ENCODE results near the gene ADAM12.

The ADAM12 gene

GRCh38 chr10:126315494-126316177 lies 72.6 kb downstream of the ADAM12 start:
- Histone ChIP-seq H3K27me3 (ENCODE audit: insufficient read depth, low read length, poor library complexity, severe bottlenecking) (no peaks in the 10 kb centered on the region), H2AFZ (ENCODE audit: low read length) (no peak overlapping the region), H3F3A (ENCODE audit: low read depth) (no peaks in the 10 kb centered on the region), H3K9ac (ENCODE audit: low read depth, low read length, poor library complexity, severe bottlenecking) (no peak overlapping the region), H3K79me2 (ENCODE audit: insufficient read depth, low read length) (no peaks in the 10 kb centered on the region), H4K20me1 (ENCODE audit: insufficient read depth, low read length, poor library complexity, severe bottlenecking) (no peaks in the 10 kb centered on the region), H3K9me2 (replicated peaks; ENCODE audit: low read depth, low read length) (no peaks in the 10 kb centered on the region), H3K36me3 (ENCODE audit: insufficient read depth, low read length) (no peaks in the 10 kb centered on the region), H3K9me3 (ENCODE audit: insufficient read depth, low read depth, low read length) (no peaks in the 10 kb centered on the region; the same call in 1 of the 2 replicates), H3K4me2 (ENCODE audit: low read depth, low read length, poor library complexity, severe bottlenecking) (no peak overlapping the region), H3K4me3 (ENCODE audit: low read length, poor library complexity, severe bottlenecking) (no peak overlapping the region), H3K4me1 (ENCODE audit: insufficient read depth, low read length, poor library complexity, severe bottlenecking) (no peaks in the 10 kb centered on the region)
- TF ChIP-seq CTCF (conservative IDR thresholded peaks at IDR 0.05; ENCODE audit: low read length): no peak
- TF ChIP-seq EZH2phosphoT487 (IDR thresholded peaks at IDR 0.05; ENCODE audit: borderline replicate concordance): no peak

- no peaks in the 10 kb centered on the region for H3F3A ChIP-seq (ENCODE audit: low read depth)
- no peaks in the 10 kb centered on the region for H3K9me2 ChIP-seq (replicated peaks; ENCODE audit: low read depth, low read length)
- H3K9me3 ChIP-seq (ENCODE audit: insufficient read depth, low read depth, low read length): no peaks in the 10 kb centered on the region; the same call in 1 of the 2 replicates
- no peak for TF ChIP-seq CTCF (conservative IDR thresholded peaks at IDR 0.05; ENCODE audit: low read length)
- no peak for TF ChIP-seq EZH2phosphoT487 (IDR thresholded peaks at IDR 0.05; ENCODE audit: borderline replicate concordance)
- no peaks in the 10 kb centered on the region for H3K27me3 ChIP-seq (ENCODE audit: insufficient read depth, low read length, poor library complexity, severe bottlenecking)
- H4K20me1 ChIP-seq (ENCODE audit: insufficient read depth, low read length, poor library complexity, severe bottlenecking): no peaks in the 10 kb centered on the region
- H2AFZ ChIP-seq (ENCODE audit: low read length): no peak overlapping the region
- no peaks in the 10 kb centered on the region for H3K4me1 ChIP-seq (ENCODE audit: insufficient read depth, low read length, poor library complexity, severe bottlenecking)
- no peak overlapping the region for H3K4me2 ChIP-seq (ENCODE audit: low read depth, low read length, poor library complexity, severe bottlenecking)
- H3K36me3 ChIP-seq (ENCODE audit: insufficient read depth, low read length): no peaks in the 10 kb centered on the region
- no peak overlapping the region for H3K4me3 ChIP-seq (ENCODE audit: low read length, poor library complexity, severe bottlenecking)
- H3K79me2 ChIP-seq (ENCODE audit: insufficient read depth, low read length): no peaks in the 10 kb centered on the region
- no peak overlapping the region for H3K9ac ChIP-seq (ENCODE audit: low read depth, low read length, poor library complexity, severe bottlenecking)
Observed at GRCh38 chr10:126314863-126315493, 73.3 kb downstream of the ADAM12 start.

GRCh38 chr10:126312167-126312566 lies 76.1 kb downstream of the ADAM12 start:
- no peak overlapping the region for H3K4me2 ChIP-seq (ENCODE audit: low read depth, low read length, poor library complexity, severe bottlenecking)
- no peaks in the 10 kb centered on the region for H3F3A ChIP-seq (ENCODE audit: low read depth)
- no peaks in the 10 kb centered on the region for H4K20me1 ChIP-seq (ENCODE audit: insufficient read depth, low read length, poor library complexity, severe bottlenecking)
- H3K27me3 ChIP-seq (ENCODE audit: insufficient read depth, low read length, poor library complexity, severe bottlenecking): no peaks in the 10 kb centered on the region
- H3K79me2 ChIP-seq (ENCODE audit: insufficient read depth, low read length): no peaks in the 10 kb centered on the region
- H3K4me1 ChIP-seq (ENCODE audit: insufficient read depth, low read length, poor library complexity, severe bottlenecking): no peaks in the 10 kb centered on the region
- H3K9ac ChIP-seq (ENCODE audit: low read depth, low read length, poor library complexity, severe bottlenecking): no peak overlapping the region
- H3K9me3 ChIP-seq (ENCODE audit: insufficient read depth, low read depth, low read length): peaks cover 6% of the 10 kb centered on the region; the same call in 1 of the 2 replicates
- H3K4me3 ChIP-seq (ENCODE audit: low read length, poor library complexity, severe bottlenecking): no peak overlapping the region
- no peak overlapping the region for H2AFZ ChIP-seq (ENCODE audit: low read length)
- no peaks in the 10 kb centered on the region for H3K36me3 ChIP-seq (ENCODE audit: insufficient read depth, low read length)
- no peak for TF ChIP-seq EZH2phosphoT487 (IDR thresholded peaks at IDR 0.05; ENCODE audit: borderline replicate concordance)
- TF ChIP-seq CTCF (conservative IDR thresholded peaks at IDR 0.05; ENCODE audit: low read length): no peak
- H3K9me2 ChIP-seq (replicated peaks; ENCODE audit: low read depth, low read length): no peaks in the 10 kb centered on the region

Measured in Loucy (cell line).